HUES64 (cell line): ENCODE measurements around the gene HMX2.

ENCODE experiments used
- H3K27ac ChIP-seq: 2 replicates; pipeline ENCODE4 v1.7.0; 2013; ENCODE audit warnings: low read depth, low read length, inconsistent platforms
- H3K27me3 ChIP-seq: 2 replicates; pipeline ENCODE4 v1.6.1; 2013; ENCODE audit warnings: mild to moderate bottlenecking, low read length; ENCODE audit not compliant: insufficient read depth
- H3K36me3 ChIP-seq: 2 replicates; pipeline ENCODE4 v1.6.1; 2013; ENCODE audit warnings: mild to moderate bottlenecking, low read length; ENCODE audit not compliant: insufficient read depth
- H3K4me1 ChIP-seq: 2 replicates; pipeline ENCODE4 v1.6.1; 2013; ENCODE audit warnings: mild to moderate bottlenecking, low read length, moderate library complexity; ENCODE audit not compliant: insufficient read depth
- H3K4me3 ChIP-seq: 2 replicates; pipeline ENCODE4 v1.5.1; 2013; ENCODE audit warnings: mild to moderate bottlenecking, low read length, moderate library complexity
- H3K9ac ChIP-seq: 2 replicates; pipeline ENCODE4 v1.6.1; 2013; ENCODE audit warnings: mild to moderate bottlenecking, low read depth, low read length
- H3K9me3 ChIP-seq: 2 replicates; pipeline ENCODE4 v1.6.1; 2013; ENCODE audit warnings: low read depth, low read length; ENCODE audit not compliant: insufficient read depth
- WGBS: fragments of 150-250, 120-280 bp; methylation state at CpG from one replicate; pipeline ENCODE4 v1.1.7; 2013; ENCODE audit warnings: missing lambda C conversion rate; 5-methylcytosine and 5-hydroxymethylcytosine counted together

Gene HMX2

DNA sequence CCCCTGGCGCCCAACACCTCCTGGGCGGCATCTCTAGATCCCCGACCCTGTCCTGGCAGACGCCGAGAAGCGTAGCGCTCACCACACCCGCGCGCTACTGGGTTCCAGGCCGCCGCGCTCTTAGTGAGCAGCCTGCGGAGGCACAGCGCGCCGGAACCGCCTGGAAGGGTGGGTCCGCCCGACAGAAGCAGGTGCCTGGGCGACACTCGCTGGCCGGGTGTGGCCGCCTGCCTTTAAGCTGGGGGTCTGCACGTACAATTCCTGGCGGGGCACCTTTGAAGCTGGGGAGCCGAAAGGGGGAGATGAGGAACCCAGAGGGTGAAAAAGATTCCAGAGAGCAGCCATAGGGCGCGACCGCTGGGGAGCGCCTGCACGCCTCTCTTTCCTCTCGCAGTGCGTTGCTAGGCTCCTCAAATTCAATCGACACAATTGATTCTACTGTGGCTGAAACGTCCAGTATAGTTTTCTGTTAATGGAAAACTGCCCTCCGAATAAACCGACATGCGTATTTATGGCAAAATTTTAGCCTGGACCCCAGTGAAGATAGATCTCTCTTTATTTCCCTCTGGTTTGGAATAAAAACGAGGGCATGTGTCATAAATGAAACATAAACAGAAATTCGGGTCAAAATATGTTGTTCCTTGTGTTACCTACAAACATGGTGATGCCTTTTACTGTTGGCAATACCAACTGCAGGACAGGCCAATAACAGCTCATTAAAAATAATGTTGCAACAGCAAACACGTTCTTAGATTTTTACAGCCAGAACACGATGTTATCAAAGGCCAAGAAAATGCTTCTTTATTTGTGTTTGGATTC is 7.6 kb upstream of the HMX2 start:
- 3% methylated on average over 43 of the region's 43 CpGs for WGBS
- H3K36me3 ChIP-seq: no peaks in the 10 kb centered on the region
- H3K9me3 ChIP-seq: no peaks in the 10 kb centered on the region
- H3K27me3 ChIP-seq: peaks cover 100% of the 10 kb centered on the region
- no peak overlapping the region for H3K9ac ChIP-seq
- H3K4me3 ChIP-seq: peak overlapping the region; percentile 33; the same call in 1 of the 2 replicates
- H3K27ac ChIP-seq: no peak overlapping the region
- peaks cover 10% of the 10 kb centered on the region; the same call in 1 of the 2 replicates for H3K4me1 ChIP-seq

DNA sequence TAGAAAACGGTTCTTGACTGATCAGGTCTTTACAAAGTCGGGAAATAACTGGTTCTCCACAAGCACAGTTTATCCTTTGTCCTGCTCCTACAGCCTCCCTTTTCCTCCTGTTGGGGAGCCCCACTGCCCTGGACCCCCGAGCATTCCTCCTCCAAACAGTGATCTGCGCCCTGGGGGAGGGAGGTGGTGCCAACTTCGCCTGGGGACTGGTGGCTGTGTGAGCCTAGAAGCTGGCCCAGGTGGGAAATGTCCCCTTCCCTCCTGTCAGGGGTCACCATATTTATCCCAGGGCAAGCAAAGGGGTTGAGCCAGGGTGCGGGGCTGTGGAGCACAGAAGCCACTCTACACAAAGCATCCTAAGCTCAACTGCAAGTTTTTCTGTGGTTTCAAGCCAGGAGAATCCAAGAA is 6.9 kb upstream of the HMX2 start:
- peaks cover 15% of the 10 kb centered on the region; the same call in 1 of the 2 replicates for H3K4me1 ChIP-seq
- H3K9ac ChIP-seq: no peak overlapping the region
- WGBS: 8% methylated on average over 5 of the region's 6 CpGs
- H3K9me3 ChIP-seq: no peaks in the 10 kb centered on the region
- H3K4me3 ChIP-seq: no peak overlapping the region
- no peak overlapping the region for H3K27ac ChIP-seq
- no peaks in the 10 kb centered on the region for H3K36me3 ChIP-seq
- H3K27me3 ChIP-seq: peaks cover 100% of the 10 kb centered on the region

DNA sequence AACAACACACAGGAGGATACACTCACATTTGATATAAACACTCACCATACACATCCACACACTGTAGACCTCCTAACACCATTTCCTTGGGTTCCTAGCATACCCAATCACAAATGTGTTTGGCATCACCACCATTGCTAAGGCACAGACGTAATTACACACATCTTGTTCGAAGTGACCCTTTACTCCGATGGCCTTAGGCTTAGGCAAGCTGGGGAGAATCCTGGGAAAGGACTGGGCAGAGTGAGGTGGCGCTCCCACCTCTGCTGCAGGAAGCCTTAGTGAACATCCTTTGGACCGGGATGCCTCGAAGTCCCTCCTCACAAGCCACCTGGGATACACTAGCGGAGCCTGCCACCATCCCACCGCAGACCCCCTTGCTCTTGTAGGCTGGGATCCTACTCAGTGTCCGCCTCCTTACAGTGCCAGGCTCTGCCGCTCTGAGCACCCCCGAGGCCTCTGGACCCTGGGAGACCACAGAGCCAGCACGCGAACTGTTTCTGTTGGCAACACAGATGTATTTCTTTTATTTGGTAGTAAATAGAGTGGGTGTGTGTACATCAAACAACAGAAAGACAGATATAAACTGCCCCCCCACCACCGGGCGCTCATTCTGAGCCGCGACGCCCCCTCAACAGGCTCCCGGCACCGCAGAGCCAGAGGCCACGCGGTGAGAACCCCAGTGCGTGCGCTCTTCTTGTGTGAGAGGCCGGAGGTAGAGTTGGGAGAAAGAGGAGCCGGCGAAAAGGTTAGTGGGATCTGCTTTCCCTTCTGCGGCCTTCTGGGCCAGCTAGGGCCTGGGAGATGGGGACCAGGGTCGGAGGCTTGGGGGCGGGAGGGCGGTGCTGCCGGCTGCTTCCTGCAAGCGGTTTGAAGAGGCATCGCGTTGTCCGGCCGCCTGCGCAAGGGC is 5.9 kb upstream of the HMX2 start:
- Histone ChIP-seq H3K27me3 (peaks cover 100% of the 10 kb centered on the region), H3K4me3 (peak overlapping the region; percentile 21; the same call in 1 of the 2 replicates), H3K4me1 (peaks cover 21% of the 10 kb centered on the region; the same call in 1 of the 2 replicates), H3K36me3 (no peaks in the 10 kb centered on the region), H3K27ac (no peak overlapping the region), H3K9ac (no peak overlapping the region), H3K9me3 (no peaks in the 10 kb centered on the region)
- 5% methylated on average over 38 of the region's 38 CpGs for WGBS

DNA sequence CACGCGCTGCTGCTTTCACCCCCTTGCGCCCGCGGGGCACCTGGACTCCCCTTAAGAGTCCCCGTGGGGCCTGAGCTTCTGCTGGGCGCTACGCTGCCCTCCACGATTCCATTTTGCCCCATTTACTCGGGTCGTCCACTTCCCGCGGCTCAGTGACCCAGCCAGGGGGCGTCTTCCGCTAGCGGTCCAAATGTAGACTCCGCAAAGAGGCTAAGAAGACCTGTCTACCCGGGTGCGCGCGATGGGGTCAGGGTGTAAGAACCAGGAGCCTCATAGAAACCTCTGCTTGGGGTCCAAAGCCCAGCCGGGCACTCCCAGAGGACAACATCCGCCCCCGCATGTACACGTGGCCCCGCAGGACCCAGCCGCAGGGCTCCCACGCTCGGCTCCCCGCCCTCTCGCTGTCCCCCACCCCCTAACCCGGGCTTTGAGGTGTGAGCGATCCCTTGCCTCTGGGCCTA is 5.2 kb upstream of the HMX2 start:
- Histone ChIP-seq H3K9me3 (no peaks in the 10 kb centered on the region), H3K36me3 (no peaks in the 10 kb centered on the region), H3K4me1 (peaks cover 21% of the 10 kb centered on the region; the same call in 1 of the 2 replicates), H3K9ac (no peak overlapping the region), H3K27ac (no peak overlapping the region), H3K27me3 (peaks cover 100% of the 10 kb centered on the region), H3K4me3 (peak overlapping the region; percentile 30)
- under 1% methylated on average over 32 of the region's 33 CpGs for WGBS

DNA sequence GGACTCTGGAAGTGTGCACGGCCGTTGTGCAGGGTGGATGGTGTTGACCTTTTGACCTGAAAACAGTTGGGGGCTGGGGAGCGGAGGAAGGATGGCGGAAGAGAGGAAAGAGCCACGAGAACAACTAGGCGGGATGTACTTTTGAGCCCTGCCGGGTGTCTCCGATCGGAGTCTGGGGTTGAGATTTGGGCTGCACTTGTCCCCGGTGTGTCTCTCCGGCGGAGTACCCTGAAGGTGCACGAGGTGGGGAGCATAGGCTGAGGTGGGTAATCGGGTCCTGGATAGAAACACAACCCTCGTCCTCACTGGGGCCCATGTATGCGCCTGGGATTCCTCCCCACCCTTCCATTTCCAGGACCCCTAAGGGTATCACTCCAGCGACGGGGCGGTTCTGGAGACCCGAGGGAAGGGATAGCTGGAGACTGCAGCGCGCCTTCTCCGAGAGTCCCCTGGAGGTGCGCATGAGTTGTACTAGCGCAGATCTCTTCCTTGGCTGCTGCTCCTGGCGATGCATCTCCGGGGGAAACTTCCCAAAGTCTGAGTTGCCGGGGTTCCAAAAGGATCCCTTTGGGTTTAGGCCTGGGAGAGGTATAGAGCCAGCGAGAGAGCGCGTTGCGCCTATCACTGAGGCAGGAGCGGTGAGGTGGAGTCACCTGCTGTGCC is 4.6 kb upstream of the HMX2 start:
- H3K27me3 ChIP-seq: peaks cover 100% of the 10 kb centered on the region

GRCh38 chr10:123143825-123144168 is 4.1 kb upstream of the HMX2 start:
- no peak overlapping the region for H3K27ac ChIP-seq
- WGBS: 5% methylated on average over 10 of the region's 10 CpGs
- H3K9me3 ChIP-seq: no peaks in the 10 kb centered on the region
- H3K36me3 ChIP-seq: no peaks in the 10 kb centered on the region
- no peak overlapping the region for H3K9ac ChIP-seq
- peaks cover 21% of the 10 kb centered on the region; the same call in 1 of the 2 replicates for H3K4me1 ChIP-seq
- H3K4me3 ChIP-seq: no peak overlapping the region
- H3K27me3 ChIP-seq: peaks cover 100% of the 10 kb centered on the region

More for the DNA sequence above, 4.6 kb upstream of the HMX2 start:
- H3K9me3 ChIP-seq: no peaks in the 10 kb centered on the region
- no peak overlapping the region for H3K9ac ChIP-seq
- H3K36me3 ChIP-seq: no peaks in the 10 kb centered on the region
- peaks cover 21% of the 10 kb centered on the region; the same call in 1 of the 2 replicates for H3K4me1 ChIP-seq
- 2% methylated on average over 33 of the region's 33 CpGs for WGBS
- peak overlapping the region; percentile 30 for H3K4me3 ChIP-seq
- H3K27ac ChIP-seq: no peak overlapping the region

DNA sequence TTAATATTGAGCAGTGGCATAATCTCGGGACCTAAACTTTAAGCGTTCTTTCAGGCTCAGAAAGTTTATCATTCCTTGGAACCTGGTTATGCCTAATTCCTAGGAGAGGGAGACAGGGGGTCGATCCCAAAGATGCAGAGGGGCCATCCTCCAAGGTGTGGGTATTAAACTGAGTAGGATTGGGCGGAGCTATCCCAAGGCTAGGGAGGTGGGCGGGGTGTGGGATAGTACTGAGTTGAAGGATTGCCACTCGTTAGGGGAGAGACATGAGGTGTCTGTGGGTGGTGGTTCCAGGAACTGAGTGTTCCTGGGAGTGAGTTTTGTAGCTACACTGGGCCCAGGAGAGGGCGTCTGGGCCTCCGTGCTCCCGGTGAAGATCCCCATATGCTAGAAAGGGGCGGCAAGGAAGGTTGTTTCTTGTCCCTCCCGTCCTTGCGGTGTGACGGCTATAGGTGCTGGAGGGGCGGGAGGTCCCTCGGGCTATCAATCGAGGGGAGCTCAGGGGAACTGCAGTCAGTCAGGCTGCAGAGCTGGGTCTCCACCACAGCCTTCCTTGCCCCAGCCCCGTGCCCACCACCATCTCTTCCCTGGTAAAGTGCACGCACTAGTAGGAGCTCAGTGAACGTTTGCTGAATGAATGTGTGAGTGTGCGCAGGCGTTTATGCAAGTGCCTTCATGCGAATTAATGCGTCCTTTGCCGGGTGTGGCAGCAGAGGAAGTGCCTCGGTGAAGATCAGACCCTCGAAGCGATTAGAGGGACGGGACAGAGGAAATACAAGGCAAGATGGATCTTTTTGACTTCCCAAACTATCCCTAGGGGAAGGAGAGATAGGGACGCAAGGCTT is 3.0 kb upstream of the HMX2 start:
- 2% methylated on average over 29 of the region's 29 CpGs for WGBS
- Histone ChIP-seq H3K27me3 (peaks cover 100% of the 10 kb centered on the region), H3K36me3 (no peaks in the 10 kb centered on the region), H3K4me1 (peaks cover 18% of the 10 kb centered on the region; the same call in 1 of the 2 replicates), H3K9ac (no peak overlapping the region), H3K4me3 (peak overlapping the region; percentile 8; the same call in 1 of the 2 replicates), H3K27ac (no peak overlapping the region), H3K9me3 (no peaks in the 10 kb centered on the region)

DNA sequence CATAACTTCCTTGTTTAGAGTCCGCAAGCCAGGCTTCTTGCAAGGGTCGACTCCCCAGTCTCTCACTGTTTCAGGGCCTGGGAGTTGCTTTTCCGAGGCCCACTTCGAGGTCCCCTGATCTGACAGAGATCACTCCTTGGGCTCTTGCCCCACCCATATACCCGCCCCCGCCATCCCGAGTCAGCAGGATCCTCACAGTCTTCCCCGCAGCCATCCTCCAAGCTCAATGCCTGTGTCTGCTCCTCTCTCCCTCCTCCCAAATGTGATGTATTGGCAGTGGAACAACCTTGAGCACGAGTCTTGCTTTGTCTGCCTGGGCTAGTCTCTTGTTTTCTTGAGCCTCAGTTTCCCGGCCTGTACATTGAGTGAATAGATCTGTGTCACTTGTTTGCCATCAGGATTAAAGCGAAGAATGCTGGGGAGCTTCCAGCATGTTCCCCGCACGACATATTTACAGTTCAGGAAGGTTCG is 2.4 kb upstream of the HMX2 start:
- WGBS: 6% methylated on average over 14 of the region's 14 CpGs
- H3K4me3 ChIP-seq: peak overlapping the region; percentile 8; the same call in 1 of the 2 replicates
- no peaks in the 10 kb centered on the region for H3K36me3 ChIP-seq
- no peak overlapping the region for H3K9ac ChIP-seq
- H3K27ac ChIP-seq: no peak overlapping the region
- H3K27me3 ChIP-seq: peaks cover 100% of the 10 kb centered on the region
- peaks cover 23% of the 10 kb centered on the region; the same call in 1 of the 2 replicates for H3K4me1 ChIP-seq
- no peaks in the 10 kb centered on the region for H3K9me3 ChIP-seq

DNA sequence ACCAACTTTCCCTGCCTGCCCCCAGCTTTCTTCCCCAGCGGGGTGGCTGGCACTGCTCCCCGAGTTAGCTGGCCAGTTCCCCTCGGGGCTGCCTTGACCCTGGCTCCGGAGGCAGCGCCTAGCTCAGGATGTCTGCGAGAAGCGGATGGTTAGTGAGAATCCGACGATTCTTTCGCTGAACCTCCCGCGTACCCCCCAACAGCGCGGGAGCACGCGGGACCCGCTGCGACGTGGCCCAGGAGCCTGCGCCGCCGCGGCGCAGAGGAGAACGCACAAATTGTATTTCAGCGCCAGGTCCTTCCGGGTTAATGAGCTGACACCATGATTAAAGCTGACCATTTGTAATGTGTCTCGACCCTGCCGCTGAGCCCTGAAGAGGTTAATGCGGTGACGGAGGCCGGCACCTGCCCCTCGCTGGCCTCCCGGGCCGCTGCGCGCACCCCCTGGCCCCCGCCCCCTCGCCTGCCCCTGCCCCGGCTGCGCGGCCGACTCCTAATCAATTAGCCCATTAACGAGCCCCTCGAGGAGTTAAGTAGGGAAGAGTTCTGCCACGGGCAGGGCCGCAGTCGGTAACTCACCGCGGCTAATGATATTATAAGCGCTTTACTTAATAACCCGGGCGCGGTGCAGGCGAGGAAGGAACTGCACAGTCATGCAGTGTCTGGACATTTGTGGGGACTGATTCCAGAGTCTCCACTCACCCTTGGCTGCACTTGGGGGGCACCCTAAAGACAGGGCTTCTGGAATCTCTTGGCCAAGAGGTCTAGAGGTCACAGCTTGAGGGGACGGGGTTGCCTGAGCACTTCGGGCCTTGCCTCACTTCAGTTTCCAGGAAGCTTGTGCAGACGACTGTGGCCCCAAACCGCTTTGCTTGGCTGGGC is 1.7 kb upstream of the HMX2 start:
- Histone ChIP-seq H3K27me3 (peaks cover 100% of the 10 kb centered on the region), H3K4me1 (peaks cover 23% of the 10 kb centered on the region; the same call in 1 of the 2 replicates)
- WGBS: 2% methylated on average over 59 of the region's 59 CpGs

More for the DNA sequence above, 1.7 kb upstream of the HMX2 start:
- H3K36me3 ChIP-seq: no peaks in the 10 kb centered on the region
- H3K4me3 ChIP-seq: no peak overlapping the region
- H3K9me3 ChIP-seq: no peaks in the 10 kb centered on the region
- no peak overlapping the region for H3K27ac ChIP-seq
- no peak overlapping the region for H3K9ac ChIP-seq
